GM10266 (cell line): ENCODE measurements around the gene CIBAR2.

Experiments
- DNase-seq: peaks from one replicate; pipeline ENCODE4 v3.0.0; 2012; ENCODE audit errors: extremely low spot score
- TF ChIP-seq, protein P1 (sequence below): IDR thresholded peaks from 2 replicates; pipeline ENCODE4 v1.5.1; 2012; ENCODE audit warnings: mild to moderate bottlenecking, low read depth; ENCODE audit not compliant: control insufficient read depth, insufficient read depth; ENCODE audit errors: missing control alignments

CIBAR2 gene

GRCh38 chr16:85098565-85098964 lies 13.7 kb downstream of the CIBAR2 start:
- TF ChIP-seq, protein P1, sequence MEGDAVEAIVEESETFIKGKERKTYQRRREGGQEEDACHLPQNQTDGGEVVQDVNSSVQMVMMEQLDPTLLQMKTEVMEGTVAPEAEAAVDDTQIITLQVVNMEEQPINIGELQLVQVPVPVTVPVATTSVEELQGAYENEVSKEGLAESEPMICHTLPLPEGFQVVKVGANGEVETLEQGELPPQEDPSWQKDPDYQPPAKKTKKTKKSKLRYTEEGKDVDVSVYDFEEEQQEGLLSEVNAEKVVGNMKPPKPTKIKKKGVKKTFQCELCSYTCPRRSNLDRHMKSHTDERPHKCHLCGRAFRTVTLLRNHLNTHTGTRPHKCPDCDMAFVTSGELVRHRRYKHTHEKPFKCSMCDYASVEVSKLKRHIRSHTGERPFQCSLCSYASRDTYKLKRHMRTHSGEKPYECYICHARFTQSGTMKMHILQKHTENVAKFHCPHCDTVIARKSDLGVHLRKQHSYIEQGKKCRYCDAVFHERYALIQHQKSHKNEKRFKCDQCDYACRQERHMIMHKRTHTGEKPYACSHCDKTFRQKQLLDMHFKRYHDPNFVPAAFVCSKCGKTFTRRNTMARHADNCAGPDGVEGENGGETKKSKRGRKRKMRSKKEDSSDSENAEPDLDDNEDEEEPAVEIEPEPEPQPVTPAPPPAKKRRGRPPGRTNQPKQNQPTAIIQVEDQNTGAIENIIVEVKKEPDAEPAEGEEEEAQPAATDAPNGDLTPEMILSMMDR: no peak
- DNase-seq: no peak

GRCh38 chr16:85096921-85097320 lies 15.4 kb downstream of the CIBAR2 start:
- DNase-seq: no peak
- TF ChIP-seq, protein P1: no peak

- TF ChIP-seq, protein P1: no peak
Measured at GRCh38 chr16:85094812-85095211, 17.5 kb downstream of the CIBAR2 start.

GRCh38 chr16:85094176-85094805 lies 18.0 kb downstream of the CIBAR2 start:
- TF ChIP-seq, protein P1: no peak
- no peak for DNase-seq

More at GRCh38 chr16:85094812-85095211, 17.5 kb downstream of the CIBAR2 start:
- DNase-seq: no peak

GRCh38 chr16:85093705-85094104 lies 18.6 kb downstream of the CIBAR2 start:
- TF ChIP-seq, protein P1: no peak

DNA sequence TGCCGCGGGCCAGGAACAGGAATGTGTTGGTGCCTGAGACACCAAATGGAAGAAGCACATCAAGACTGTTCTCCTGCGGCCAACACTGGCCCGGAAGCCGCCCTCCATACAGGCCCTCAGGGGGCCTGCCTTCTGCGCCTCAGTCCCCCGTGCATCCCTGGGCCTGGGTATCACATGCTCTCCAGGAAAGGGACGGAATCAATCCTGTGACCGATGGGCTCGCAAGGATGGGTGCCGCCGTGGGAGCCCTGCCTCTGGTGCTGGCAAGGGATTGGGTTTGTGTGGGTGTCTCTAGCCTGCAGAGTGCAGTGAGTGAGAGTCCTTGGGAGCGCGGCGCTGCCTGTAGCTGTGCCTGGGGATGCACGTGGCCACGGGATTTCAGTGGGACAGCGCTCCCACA lies 19.4 kb downstream of the CIBAR2 start:
- TF ChIP-seq, protein P1: no peak
- no peak for DNase-seq

More at GRCh38 chr16:85093705-85094104, 18.6 kb downstream of the CIBAR2 start:
- no peak for DNase-seq

DNA sequence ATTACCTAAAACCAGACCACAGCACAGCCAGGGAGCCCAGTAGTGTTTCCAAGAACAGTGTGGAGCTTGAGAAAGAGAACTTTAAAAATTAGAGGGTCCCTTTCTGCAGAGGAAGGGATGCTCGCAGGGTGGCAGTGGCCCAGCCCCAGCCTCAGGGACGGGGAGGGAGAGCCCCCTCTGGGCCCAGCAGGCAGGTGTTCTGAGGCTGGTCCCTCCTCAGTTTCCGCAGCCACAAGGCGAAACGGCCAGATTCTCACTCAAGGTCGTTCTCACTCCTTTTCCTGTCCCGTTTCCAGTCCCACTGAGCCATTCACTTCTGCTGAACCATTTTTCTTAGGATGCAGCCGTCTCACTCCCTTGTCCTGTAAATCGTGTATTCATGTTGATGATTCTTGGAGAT lies 20.0 kb downstream of the CIBAR2 start:
- no peak for DNase-seq
- TF ChIP-seq, protein P1: no peak
